GM21576 (cell line): Measurements from ENCODE around the gene PNLDC1.

Source experiments
- ATAC-seq: cut with Tn5 transposase; IDR thresholded peaks from one replicate; pipeline ENCODE4 v1.9.1; 2021; ENCODE audit warnings: mild to moderate bottlenecking, moderate library complexity; ENCODE audit not compliant: unreplicated experiment

PNLDC1 gene

GRCh38 chr6:159800141-159800865, at the start of gene PNLDC1:
Gene PNLDC1, plus strand, starts transcription at chr6:159800276. Its CDS starts 32 bp downstream, at chr6:159800308.
- no peak for ATAC-seq

DNA sequence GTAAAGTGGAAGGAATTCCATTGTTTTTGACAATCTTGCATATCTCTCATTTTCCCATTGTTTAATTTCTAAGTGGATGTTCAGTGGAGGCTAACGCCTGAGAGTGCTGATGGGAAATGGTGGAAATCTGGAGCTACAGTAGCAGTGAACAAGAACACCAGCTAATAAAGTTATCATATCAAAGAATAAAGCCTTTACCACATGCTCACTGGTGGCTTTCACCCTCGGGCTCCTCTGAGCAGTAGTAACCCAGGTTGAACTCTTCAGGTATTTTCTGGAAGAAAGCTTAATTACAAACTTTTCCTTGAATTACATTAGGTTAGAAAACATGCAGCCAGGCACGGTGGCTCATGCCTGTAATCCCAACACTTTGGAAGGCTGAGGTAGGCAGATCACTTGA, 48.6 kb upstream of the PNLDC1 start:
- ATAC-seq = no peak

DNA sequence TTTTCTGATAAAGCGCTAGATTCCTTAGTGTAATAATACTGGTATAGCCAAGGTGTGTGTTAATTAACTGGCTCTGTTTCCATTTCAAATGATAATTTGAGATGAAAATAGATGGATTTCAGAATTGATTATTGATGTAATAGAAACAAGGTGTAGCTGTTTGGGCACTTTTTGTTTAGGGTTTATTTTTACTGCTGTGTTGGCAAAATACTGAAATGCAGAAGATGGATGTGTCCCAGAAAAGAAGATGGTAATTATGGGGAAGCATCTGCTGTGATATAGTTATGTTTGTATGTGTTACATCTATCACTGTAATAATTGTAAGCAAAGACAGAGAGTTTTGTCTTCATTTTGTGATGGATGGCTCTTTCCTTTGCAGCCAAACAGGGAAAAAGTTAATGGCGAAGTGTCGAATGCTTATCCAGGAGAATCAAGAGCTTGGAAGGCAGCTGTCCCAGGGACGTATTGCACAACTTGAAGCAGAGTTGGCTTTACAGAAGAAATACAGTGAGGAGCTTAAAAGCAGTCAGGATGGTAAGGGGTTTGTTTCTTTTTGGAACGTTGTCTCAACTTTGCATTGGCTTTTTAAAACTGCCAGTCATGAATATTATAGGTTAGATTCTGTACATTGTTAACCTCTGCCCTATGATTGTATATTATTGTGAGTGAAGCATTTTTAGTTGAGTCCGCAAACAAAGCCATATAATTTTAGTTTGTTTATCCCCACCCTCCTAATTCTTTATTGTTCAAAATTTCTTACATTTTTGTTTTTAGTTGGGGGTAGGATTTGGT, 46.8 kb upstream of the PNLDC1 start:
- no peak for ATAC-seq

GRCh38 chr6:159754401-159754800, 45.7 kb upstream of the PNLDC1 start:
- no peak for ATAC-seq

- no peak for ATAC-seq
Observed at GRCh38 chr6:159754959-159755914, 44.8 kb upstream of the PNLDC1 start.

GRCh38 chr6:159756508-159756907, 43.6 kb upstream of the PNLDC1 start:
- no peak for ATAC-seq

DNA sequence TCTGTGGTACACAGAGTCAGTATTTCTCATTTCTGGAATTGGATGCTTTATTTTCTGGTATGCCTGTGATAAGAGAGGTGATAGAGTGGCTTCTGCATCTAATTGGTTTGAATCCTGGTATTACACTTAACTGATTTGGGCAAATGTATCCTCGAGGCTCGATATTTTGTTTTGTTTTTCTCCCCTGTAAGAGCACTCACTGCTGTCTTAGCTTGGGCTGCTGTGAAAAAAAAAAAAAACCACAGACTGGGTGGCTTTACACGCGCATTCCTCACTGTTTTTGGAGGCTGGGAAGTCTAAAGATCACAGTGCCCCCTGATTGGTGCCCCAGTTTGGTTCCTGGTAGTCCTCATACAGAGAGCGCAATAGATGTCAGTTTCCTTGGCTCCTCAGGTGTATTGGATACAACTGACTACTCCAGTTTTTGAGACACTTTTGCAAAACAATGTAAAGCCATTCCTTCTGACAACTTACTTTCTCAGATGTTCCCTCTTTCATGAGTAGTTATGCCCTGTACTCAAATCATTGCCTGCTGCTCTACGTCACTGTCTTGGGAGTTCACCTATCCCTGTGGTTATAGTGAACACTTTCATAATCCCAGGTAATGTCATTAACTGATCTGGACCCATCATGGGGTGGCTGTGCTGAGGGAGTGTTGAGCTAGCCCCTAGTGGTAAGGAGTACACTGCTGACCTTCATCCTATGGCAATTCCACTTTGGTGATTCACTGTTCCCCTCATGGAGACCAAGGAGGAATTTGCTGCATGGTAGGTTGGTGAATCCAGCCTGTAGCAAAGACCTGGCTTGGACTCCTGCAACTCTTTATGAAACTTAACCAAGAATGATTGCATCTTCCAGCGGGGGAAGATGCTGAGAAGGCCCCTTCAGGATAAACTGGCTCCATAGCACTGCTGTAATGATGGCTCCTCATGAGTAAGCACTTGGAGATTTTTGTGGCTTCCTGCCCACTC, 41.8 kb upstream of the PNLDC1 start:
- no peak for ATAC-seq

GRCh38 chr6:159759645-159760044, 40.4 kb upstream of the PNLDC1 start:
- no peak for ATAC-seq

- no peak for ATAC-seq
Observed at GRCh38 chr6:159760602-159761057, 39.4 kb upstream of the PNLDC1 start.

DNA sequence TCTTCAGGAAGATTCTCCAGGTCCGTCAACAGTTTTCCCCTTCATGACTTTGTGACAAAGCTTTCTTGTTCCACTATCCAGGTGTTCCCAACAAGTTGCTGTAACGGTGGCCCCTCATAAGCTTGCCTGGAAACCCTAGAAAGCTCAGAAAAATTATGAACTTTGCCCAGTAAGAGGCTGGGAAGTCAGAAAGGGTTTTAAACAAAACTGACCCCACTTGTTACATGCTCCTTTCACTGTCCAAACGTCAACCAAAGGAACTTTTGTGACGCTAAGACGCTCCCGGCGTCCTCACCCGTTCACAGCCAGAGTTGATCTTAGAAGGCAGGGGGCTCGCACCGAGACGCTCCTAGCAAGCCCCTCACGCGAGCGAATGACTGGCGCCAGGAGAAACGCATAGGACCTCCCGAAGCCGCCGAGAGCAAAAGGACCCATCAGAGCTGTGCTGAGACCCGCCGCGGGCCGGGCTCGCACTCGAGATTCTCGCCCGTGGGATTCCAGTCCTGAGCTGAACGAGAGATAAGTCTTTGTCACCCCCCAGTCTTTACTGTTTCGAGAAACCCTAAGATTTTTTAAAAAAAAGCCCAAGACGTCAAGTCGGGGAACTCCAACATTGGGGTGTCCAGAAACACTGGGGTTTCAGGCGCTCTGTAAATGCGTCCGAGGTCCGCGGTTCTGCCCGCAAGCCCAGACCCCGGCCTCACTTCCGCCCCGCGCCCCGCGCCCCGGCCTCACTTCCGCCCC, 38.8 kb upstream of the PNLDC1 start:
- ATAC-seq = peak; percentile 2

- ATAC-seq = peak; percentile 98
Observed at GRCh38 chr6:159761873-159762680, 38.0 kb upstream of the PNLDC1 start, which contains the start of gene ACAT2. Gene ACAT2, plus strand, starts transcription at chr6:159762045. Its CDS starts 43 bp downstream, at chr6:159762088.

DNA sequence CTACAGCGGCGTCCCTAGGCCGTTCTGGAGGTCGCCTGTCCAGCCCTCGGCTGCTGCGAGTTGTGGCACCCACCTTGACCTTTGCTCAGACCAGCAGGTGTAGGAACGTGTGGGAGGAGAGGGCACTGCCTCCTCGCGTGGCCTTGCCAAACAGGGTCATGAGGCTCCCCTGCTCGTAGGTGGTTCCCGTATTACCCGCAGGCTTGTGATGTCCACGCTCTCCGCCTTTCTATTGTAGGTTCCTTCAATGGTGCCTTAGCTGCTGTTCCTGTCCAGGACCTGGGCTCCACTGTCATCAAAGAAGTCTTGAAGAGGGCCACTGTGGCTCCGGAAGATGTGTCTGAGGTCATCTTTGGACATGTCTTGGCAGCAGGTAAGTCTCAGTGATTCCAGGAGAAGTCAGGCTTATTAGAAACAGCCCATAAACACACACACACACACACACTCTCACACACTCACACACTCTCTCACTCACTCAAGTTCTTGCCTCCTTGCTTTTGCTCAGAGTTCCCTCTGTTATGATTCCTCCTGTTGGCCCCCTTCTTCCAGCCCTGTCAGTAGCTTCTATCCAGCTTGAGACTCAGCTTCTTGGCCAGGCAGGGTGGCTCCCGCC, 37.3 kb upstream of the PNLDC1 start:
- no peak for ATAC-seq

DNA sequence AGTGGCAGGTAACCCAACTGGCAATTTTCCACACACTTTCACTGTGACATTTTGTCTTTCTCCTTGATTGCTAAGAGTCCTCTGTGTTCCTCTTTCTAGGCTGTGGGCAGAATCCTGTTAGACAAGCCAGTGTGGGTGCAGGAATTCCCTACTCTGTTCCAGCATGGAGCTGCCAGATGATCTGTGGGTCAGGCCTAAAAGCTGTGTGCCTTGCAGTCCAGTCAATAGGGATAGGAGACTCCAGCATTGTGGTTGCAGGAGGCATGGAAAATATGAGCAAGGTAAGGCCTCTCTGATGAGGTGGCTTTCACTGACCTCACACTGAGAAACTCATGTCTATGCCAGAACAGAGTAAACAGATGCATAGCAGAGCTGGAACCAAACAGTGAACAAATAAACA, 33.2 kb upstream of the PNLDC1 start:
- ATAC-seq = no peak

DNA sequence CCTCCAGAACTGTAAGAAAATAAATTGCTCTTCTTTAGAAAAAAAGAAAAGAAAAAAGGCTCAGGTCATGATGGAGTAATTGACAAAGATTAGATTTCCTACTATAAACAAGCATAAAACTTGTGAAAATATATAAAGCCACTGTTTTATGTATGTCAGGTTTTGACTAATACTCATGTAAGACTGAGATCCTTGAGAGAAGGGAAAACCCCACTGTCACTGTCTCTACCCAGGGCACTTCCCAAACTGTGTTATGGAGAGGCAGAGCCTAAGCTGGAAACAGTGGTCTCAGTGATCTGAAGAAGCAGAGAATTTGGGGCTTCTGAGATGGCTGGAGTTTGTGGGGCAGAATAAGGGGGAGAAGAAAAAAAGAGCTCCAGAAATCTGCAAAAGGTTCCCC, 30.6 kb upstream of the PNLDC1 start:
- ATAC-seq = no peak

DNA sequence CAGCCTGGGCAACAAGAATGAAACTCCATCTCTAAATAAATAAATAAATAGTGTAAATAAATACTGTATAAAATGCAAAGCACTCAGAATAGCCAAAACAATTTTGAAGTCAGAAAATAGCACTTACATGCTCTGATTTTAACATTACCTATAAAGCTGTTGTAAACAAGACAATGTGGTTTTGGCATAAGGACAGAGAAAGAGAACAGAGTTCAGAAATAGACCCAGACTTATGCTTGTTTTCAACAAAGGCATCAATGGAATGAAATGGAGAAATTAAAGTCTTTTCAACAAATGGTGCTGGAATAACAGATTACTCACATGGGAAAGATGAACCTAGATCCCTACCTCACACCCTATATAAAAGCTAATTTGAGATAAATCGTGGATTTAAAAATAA, 27.9 kb upstream of the PNLDC1 start:
- no peak for ATAC-seq

GRCh38 chr6:159777240-159777904, 22.7 kb upstream of the PNLDC1 start:
- no peak for ATAC-seq

DNA sequence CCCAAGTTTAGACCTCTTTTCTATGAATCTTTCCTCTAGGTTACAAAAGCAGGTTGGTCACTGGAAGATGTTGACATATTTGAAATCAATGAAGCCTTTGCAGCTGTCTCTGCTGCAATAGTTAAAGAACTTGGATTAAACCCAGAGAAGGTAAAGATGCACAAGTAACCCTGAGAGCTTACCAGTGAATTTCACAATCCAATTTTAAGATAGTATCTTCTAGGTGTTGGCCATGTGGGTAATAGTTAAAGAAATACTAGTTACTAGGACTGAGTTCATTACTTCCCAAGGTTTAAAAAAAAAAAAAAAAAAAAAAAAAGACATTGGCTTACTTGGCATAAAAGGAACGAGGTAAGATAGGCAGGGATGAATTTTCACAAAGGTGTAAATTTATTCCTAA, 21.9 kb upstream of the PNLDC1 start:
- ATAC-seq = no peak
